Choroid plexus epithelial cell (primary cell): ENCODE data around the gene EPHA1.

Source experiments
- DNase-seq: peaks from one replicate; pipeline ENCODE4 v3.0.0-alpha.2; 2010; ENCODE audit warnings: low read depth
- H3K4me3 ChIP-seq: 2 replicates; pipeline ENCODE4 v1.5.1; 2011; ENCODE audit warnings: low read depth, mild to moderate bottlenecking, control low read depth, low read length, moderate library complexity
- CTCF ChIP-seq: conservative IDR thresholded peaks from 2 replicates; pipeline ENCODE4 v1.5.1; 2011; ENCODE audit warnings: low read depth, mild to moderate bottlenecking, control low read depth, inconsistent platforms, low read length, moderate library complexity

EPHA1 gene

GRCh38 chr7:143444063-143444782 lies 35.6 kb upstream of the EPHA1 start:
- H3K4me3 ChIP-seq = no peak overlapping the region
- DNase-seq = no peak
- TF ChIP-seq CTCF = no peak

- no peak within 1 kb of the TSS for H3K4me3 ChIP-seq
- no peak for DNase-seq
- TF ChIP-seq CTCF = no peak
Measured at GRCh38 chr7:143443153-143443552, 34.5 kb upstream of the EPHA1 start, which contains the start of gene TAS2R60. TSS of gene TAS2R60 (plus strand) at chr7:143443453. CDS start at chr7:143443453, 0 bp downstream.

DNA sequence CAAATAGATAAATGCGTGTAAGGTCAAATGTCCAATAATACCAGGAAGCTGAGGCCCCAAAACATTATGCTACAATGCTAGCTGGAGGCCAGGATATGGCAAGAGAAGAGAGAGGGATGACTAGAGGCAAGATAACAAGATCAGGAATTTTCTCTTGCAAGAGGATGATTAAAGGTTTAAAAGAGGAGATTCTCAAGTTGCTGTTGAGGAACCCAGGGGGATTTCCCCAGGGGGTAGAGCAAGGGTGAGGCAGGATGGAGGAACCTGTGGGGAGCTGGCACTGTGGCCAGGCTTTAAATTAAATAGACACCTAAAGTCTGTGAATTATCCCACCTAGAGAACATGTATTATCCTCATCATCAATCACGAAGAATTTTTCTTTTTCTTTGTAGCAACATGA lies 31.2 kb upstream of the EPHA1 start:
- DNase-seq = no peak

GRCh38 chr7:143437578-143437977 lies 28.9 kb upstream of the EPHA1 start:
- no peak for TF ChIP-seq CTCF
- no peak overlapping the region for H3K4me3 ChIP-seq
- no peak for DNase-seq

More for the DNA sequence above, 31.2 kb upstream of the EPHA1 start:
- no peak overlapping the region for H3K4me3 ChIP-seq
- TF ChIP-seq CTCF = no peak

DNA sequence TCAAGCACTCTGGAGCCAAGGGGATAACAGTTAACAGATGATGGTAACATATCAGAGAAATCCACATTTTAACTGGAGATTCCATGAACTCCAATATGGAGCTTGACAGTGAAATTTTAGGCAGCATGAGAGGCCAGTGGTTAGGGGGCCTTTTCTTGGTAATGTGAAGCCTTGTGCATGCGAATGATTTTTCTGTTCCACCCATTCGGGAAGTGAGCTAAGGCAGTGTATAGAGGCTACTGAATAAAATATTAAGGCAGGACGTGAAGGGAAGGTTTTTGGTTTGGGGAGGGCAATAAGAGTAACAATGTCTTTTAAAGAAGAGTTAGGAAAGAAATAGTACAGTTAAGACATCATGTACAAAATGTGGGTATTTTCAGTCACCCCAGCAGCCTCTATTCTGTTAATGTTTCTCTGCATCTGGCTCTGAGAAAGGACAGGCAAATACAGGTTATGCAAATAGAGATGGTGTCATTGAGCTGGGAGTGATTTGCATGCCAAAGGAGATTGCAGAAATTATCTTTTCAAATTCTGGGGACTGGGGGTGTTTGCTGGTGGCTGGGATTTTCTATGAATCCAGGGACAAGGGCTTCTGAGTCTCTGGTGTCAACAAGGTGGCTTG lies 27.8 kb upstream of the EPHA1 start:
- H3K4me3 ChIP-seq = no peak overlapping the region
- DNase-seq = no peak
- no peak for TF ChIP-seq CTCF

DNA sequence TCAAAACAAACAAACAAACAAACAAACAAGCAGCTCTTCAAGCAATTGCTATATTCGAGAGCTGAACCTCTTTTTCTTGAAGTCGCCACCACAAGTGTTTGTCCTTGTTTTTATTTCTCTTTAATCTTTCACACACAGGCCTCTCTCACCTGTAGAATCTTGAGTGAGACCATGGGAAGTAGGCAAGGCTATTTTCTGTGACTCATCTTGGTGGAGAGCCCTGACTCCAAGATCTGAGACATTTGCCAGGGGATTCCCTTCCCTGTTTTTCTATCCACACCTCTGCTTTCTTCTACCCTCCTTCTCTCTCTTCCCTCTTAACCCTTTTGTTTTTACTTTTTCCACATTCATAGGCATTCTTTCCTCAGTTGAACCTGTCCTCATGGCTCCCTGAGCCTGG lies 26.6 kb upstream of the EPHA1 start:
- TF ChIP-seq CTCF = no peak
- no peak for DNase-seq
- no peak overlapping the region for H3K4me3 ChIP-seq

DNA sequence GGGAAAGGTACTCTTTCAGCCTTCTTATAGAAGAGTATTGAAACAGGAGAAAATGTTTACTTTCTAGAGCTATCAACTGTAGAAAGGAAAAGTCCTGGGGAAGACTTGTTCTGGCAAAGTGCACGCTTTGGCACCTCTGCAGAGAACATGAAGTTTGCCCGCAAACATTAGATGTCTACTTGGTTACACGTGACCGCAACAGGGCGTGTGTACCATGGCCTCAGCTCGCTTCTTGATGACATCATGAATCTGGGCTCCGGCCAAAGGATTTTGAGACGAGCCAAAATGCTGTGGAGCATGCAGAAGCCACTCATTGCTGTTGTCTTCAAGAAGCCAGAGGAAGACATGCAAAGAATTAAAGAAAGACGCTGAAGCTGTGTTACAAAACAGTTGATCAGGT lies 26.0 kb upstream of the EPHA1 start:
- no peak overlapping the region for H3K4me3 ChIP-seq
- TF ChIP-seq CTCF = no peak
- DNase-seq = no peak
